ENCODE results near the gene PRRC2B. TPM values are rescaled to one million over a fixed set of nuclear protein-coding genes. Genes with fewer than 3 reads are reported as not detected.

The PRRC2B gene
- total and polyA plus RNA-seq, 10 donors, result 23.3 to 235 (median 180) TPM

GRCh38 chr9:131418143-131419025, 24.5 kb downstream of the PRRC2B start:
- Histone ChIP-seq H3K4me3 (peak overlapping the region in 1 of 8 donors; percentile 5), H3K36me3 (peaks cover 0 to 49% (median 1%) of the 10 kb centered on the region in 6 donors), H3K4me1 (peaks cover 51 to 100% (median 96%) of the 10 kb centered on the region in 6 donors), H3K9me3 (no peaks in the 10 kb centered on the region), H3K27ac (peak overlapping the region in 4 of 8 donors; percentile 38 to 57 (median 49)), H3K27me3 (replicated peaks in 1 of 7) (no peaks in the 10 kb centered on the region)
- no peak for DNase-seq
- TF ChIP-seq CTCF (IDR thresholded peaks at IDR 0.05 in 8 of 11, conservative IDR thresholded peaks at IDR 0.05 in 3 of 11) (no peak), POLR2AphosphoS5 (IDR thresholded peaks at IDR 0.05) (peak in 2 of 3 donors; percentile 8 to 34)
- intact Hi-C loops (cut with DNase I; ENCODE audit: low total_unique reads), result no loop called here
- 43 to 65% (median 57%) methylated on average over 7 of the region's 7 CpGs for WGBS, 5 donors

GRCh38 chr9:131419026-131419614, 25.2 kb downstream of the PRRC2B start:
- Histone ChIP-seq H3K4me1 (peaks cover 55 to 100% (median 95%) of the 10 kb centered on the region in 6 donors), H3K9me3 (no peaks in the 10 kb centered on the region), H3K36me3 (peaks cover 0 to 44% (median 1%) of the 10 kb centered on the region in 6 donors), H3K27me3 (replicated peaks in 1 of 7) (no peaks in the 10 kb centered on the region), H3K27ac (peak overlapping the region in 2 of 8 donors; percentile 49 to 57), H3K4me3 (no peak overlapping the region)
- TF ChIP-seq POLR2A (IDR thresholded peaks at IDR 0.05) (no peak), POLR2AphosphoS5 (IDR thresholded peaks at IDR 0.05) (peak in 1 of 3 donors; percentile 1), CTCF (IDR thresholded peaks at IDR 0.05 in 8 of 11, conservative IDR thresholded peaks at IDR 0.05 in 3 of 11) (no peak)
- intact Hi-C loops (cut with DNase I; ENCODE audit: low total_unique reads), result no loop called here
- DNase-seq, result no peak
- WGBS, 5 donors, result 67 to 70% (median 68%) methylated on average over 8 of the region's 8 CpGs

GRCh38 chr9:131419716-131420115, 25.8 kb downstream of the PRRC2B start:
- intact Hi-C loops (cut with DNase I; ENCODE audit: low total_unique reads), result no loop called here

More at GRCh38 chr9:131419716-131420115, 25.8 kb downstream of the PRRC2B start:
- no peak for DNase-seq
- Histone ChIP-seq H3K27ac (peak overlapping the region in 1 of 8 donors; percentile 57), H3K4me1 (peaks cover 55 to 99% (median 92%) of the 10 kb centered on the region in 6 donors), H3K27me3 (replicated peaks in 1 of 7) (no peaks in the 10 kb centered on the region), H3K4me3 (no peak overlapping the region), H3K36me3 (peaks cover 0 to 38% (median 1%) of the 10 kb centered on the region in 6 donors), H3K9me3 (no peaks in the 10 kb centered on the region)
- 68 to 84% (median 77%) methylated on average over 10 to 12 of the region's 12 CpGs for WGBS, 5 donors
- TF ChIP-seq POLR2A (IDR thresholded peaks at IDR 0.05), result no peak
- TF ChIP-seq CTCF (IDR thresholded peaks at IDR 0.05 in 8 of 11, conservative IDR thresholded peaks at IDR 0.05 in 3 of 11), result no peak
- peak in 1 of 3 donors; percentile 37 for TF ChIP-seq POLR2AphosphoS5 (IDR thresholded peaks at IDR 0.05)

Measured in spleen (tissue), 11 donors.